Measurements from ENCODE around the gene ATXN7L3.

DNA sequence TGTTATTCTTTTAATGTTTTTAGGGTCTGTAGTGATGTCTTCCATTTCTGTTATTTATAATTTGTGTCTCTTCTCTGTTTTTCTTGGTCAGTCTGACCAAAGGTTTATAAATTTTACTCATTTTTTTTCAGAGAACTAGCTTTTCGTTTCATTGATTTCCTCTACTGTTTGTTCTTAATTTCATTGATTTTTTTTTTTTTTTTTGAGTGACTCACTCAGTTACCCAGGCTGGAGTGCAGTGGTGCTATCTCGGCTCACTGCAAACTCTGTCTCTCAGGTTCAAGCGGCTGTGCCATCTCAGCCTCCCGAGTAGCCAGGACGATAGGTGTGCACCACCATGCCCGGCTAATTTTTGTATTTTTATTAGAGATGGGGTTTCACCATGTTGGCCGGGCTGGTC lies 32.4 kb upstream of the ATXN7L3 start:
- TF ChIP-seq, protein P1, sequence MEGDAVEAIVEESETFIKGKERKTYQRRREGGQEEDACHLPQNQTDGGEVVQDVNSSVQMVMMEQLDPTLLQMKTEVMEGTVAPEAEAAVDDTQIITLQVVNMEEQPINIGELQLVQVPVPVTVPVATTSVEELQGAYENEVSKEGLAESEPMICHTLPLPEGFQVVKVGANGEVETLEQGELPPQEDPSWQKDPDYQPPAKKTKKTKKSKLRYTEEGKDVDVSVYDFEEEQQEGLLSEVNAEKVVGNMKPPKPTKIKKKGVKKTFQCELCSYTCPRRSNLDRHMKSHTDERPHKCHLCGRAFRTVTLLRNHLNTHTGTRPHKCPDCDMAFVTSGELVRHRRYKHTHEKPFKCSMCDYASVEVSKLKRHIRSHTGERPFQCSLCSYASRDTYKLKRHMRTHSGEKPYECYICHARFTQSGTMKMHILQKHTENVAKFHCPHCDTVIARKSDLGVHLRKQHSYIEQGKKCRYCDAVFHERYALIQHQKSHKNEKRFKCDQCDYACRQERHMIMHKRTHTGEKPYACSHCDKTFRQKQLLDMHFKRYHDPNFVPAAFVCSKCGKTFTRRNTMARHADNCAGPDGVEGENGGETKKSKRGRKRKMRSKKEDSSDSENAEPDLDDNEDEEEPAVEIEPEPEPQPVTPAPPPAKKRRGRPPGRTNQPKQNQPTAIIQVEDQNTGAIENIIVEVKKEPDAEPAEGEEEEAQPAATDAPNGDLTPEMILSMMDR (IDR thresholded peaks at IDR 0.05) = no peak
- TF ChIP-seq POLR2A (IDR thresholded peaks at IDR 0.05) = no peak
